ENCODE data around the gene OXSM. TPM values are rescaled to one million over a fixed set of nuclear protein-coding genes. Genes with fewer than 3 reads are reported as not detected.

Gene OXSM
- 10 to 100 TPM in 9 of 10 donors, 1 to 10 TPM in 1; 9.5 to 12.8 (median 11.7) TPM for polyA plus RNA-seq (ENCODE audit: insufficient read length in 10 of 10)
- long read RNA-seq, donor 1, transcript OXSM-201 (3 exons, 1,519 nt) = major isoform, 5 of 6 reads
- long read RNA-seq, donor 1, partial matches to known transcripts = 0 of 6 reads
- long read RNA-seq, donor 1, other reads (novel, unspliced or antisense) = 0 of 6 reads
- long read RNA-seq, donor 2, transcript OXSM-201 (3 exons, 1,519 nt) = major isoform, 5 of 14 reads
- long read RNA-seq, donor 2, partial matches to known transcripts = 7 of 14 reads
- long read RNA-seq, donor 2, other reads (novel, unspliced or antisense) = 0 of 14 reads
- long read RNA-seq, donor 3 = 0 reads
- long read RNA-seq, donor 4, partial matches to known transcripts = 0 of 3 reads
- long read RNA-seq, donor 4, other reads (novel, unspliced or antisense) = 0 of 3 reads
- long read RNA-seq, donor 5, partial matches to known transcripts = 5 of 8 reads
- long read RNA-seq, donor 5, other reads (novel, unspliced or antisense) = 0 of 8 reads
- long read RNA-seq, donor 6, partial matches to known transcripts = 0 of 4 reads
- long read RNA-seq, donor 6, other reads (novel, unspliced or antisense) = 0 of 4 reads
- long read RNA-seq, donor 7, partial matches to known transcripts = 0 of 3 reads
- long read RNA-seq, donor 7, other reads (novel, unspliced or antisense) = 0 of 3 reads
- long read RNA-seq, donor 8, partial matches to known transcripts = 0 of 1 reads
- long read RNA-seq, donor 8, other reads (novel, unspliced or antisense) = 0 of 1 reads
- long read RNA-seq, donor 9, partial matches to known transcripts = 0 of 1 reads
- long read RNA-seq, donor 9, other reads (novel, unspliced or antisense) = 0 of 1 reads

- DNase-seq = peak; percentile 91 to 96 (median 94)
Measured at GRCh38 chr3:25789596-25790556, at the start of gene OXSM. Gene OXSM, plus strand, starts transcription at chr3:25790090. Its CDS starts 931 bp downstream, at chr3:25791021.

- no peak for DNase-seq
Measured at GRCh38 chr3:25744470-25744869, 45.4 kb upstream of the OXSM start.

GRCh38 chr3:25747033-25747432 is 42.9 kb upstream of the OXSM start:
- no peak for DNase-seq

GRCh38 chr3:25748189-25748588 is 41.7 kb upstream of the OXSM start:
- no peak for DNase-seq

GRCh38 chr3:25749031-25749581 is 40.8 kb upstream of the OXSM start:
- DNase-seq = no peak

- DNase-seq = no peak
Measured at GRCh38 chr3:25751048-25751447, 38.8 kb upstream of the OXSM start.

GRCh38 chr3:25751725-25752124 is 38.2 kb upstream of the OXSM start:
- peak in 1 of 3 donors; percentile 4 for DNase-seq

- no peak for DNase-seq
Measured at GRCh38 chr3:25768851-25769250, 21.0 kb upstream of the OXSM start.

- no peak for DNase-seq
Measured at GRCh38 chr3:25775936-25776335, 14.0 kb upstream of the OXSM start.

- no peak for DNase-seq
Measured at GRCh38 chr3:25780618-25781017, 9.3 kb upstream of the OXSM start.

GRCh38 chr3:25781145-25781757 is 8.6 kb upstream of the OXSM start:
- no peak for DNase-seq

- DNase-seq = no peak
Measured at GRCh38 chr3:25781758-25782594, 7.9 kb upstream of the OXSM start.

GRCh38 chr3:25782636-25782937 is 7.3 kb upstream of the OXSM start:
- DNase-seq = no peak

GRCh38 chr3:25782938-25783660 is 6.8 kb upstream of the OXSM start, which contains the start of gene NGLY1:
Gene NGLY1, minus strand, starts transcription at chr3:25783443. Its CDS starts 53 bp downstream, at chr3:25783390.
- peak; percentile 78 to 93 (median 84) for DNase-seq

- DNase-seq = peak; percentile 30 to 85 (median 58)
Measured at GRCh38 chr3:25783661-25784512, 6.0 kb upstream of the OXSM start.

GRCh38 chr3:25784971-25785370 is 4.9 kb upstream of the OXSM start:
- no peak for DNase-seq

- DNase-seq = no peak
Measured at GRCh38 chr3:25785826-25786225, 4.1 kb upstream of the OXSM start.

GRCh38 chr3:25787689-25788088 is 2.2 kb upstream of the OXSM start:
- no peak for DNase-seq

All from muscle of back (tissue), 13 donors.